ENCODE measurements around the gene FBXO31. TPM values are rescaled to one million over a fixed set of nuclear protein-coding genes. Genes with fewer than 3 reads are reported as not detected.

FBXO31 gene
- total and polyA plus RNA-seq, 9 of the 15 experiments (the other 6 are each of a cell fraction or from before 2014, with no cell fraction given): 0.18 to 33.3 (median 10.9) TPM

DNA sequence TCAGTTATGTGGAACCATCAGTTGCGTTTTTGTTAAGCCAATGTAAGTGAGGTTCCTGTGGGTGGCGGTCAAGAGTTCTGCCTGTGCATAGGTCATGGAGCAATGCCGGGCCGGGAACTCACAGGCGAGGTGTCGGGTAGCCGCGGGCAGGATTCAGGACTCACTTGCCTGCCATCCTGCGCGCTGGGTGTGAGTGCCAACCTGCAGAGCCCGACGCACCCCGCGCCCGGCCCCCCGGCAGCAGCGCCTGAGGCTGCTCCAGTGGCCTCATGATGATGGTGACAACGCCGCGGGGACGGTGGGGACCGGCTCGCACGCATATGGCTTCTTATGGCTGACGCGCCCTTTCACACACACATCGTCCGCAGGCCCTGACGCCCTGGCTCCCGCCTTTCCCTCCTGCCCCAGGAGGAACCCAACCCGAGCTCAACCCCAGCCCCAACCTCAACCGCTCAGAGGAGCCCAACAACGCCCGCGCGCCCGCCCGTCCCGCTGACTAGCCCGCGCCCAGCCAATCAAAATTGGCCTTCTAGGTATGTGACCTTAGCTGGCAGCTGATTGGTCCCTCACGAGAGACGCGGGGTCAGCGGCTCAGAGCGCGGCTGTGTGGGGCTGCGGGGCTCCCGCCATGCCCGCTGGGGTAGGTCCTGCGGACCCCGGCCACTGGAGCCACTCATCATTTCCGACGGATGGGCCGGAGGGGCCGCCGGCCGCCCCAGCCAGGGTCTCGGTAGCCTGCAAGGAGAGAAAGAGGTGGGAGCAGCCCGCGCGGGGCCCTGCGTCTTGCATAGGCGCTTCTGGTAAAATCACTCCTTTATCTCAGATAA lies 66.4 kb downstream of the FBXO31 start, which contains the start of gene C16orf95 (continued):
- TF ChIP-seq, protein P1, sequence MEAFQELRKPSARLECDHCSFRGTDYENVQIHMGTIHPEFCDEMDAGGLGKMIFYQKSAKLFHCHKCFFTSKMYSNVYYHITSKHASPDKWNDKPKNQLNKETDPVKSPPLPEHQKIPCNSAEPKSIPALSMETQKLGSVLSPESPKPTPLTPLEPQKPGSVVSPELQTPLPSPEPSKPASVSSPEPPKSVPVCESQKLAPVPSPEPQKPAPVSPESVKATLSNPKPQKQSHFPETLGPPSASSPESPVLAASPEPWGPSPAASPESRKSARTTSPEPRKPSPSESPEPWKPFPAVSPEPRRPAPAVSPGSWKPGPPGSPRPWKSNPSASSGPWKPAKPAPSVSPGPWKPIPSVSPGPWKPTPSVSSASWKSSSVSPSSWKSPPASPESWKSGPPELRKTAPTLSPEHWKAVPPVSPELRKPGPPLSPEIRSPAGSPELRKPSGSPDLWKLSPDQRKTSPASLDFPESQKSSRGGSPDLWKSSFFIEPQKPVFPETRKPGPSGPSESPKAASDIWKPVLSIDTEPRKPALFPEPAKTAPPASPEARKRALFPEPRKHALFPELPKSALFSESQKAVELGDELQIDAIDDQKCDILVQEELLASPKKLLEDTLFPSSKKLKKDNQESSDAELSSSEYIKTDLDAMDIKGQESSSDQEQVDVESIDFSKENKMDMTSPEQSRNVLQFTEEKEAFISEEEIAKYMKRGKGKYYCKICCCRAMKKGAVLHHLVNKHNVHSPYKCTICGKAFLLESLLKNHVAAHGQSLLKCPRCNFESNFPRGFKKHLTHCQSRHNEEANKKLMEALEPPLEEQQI (IDR thresholded peaks at IDR 0.05): no peak
- TF ChIP-seq HDGF (IDR thresholded peaks at IDR 0.05) (no peak), ZBTB17 (CRISPR knock-in tag; IDR thresholded peaks at IDR 0.05) (no peak), SMAD1 (IDR thresholded peaks at IDR 0.05; ENCODE audit: low read depth, low read length, partially characterized antibody) (no peak), BRF1 (IDR thresholded peaks at IDR 0.05; ENCODE audit: borderline replicate concordance, extremely low read depth, insufficient read length) (no peak), LCOR (CRISPR knock-in tag; IDR thresholded peaks at IDR 0.05) (peak; percentile 31), GATAD2A (IDR thresholded peaks at IDR 0.05) (no peak), CC2D1A (IDR thresholded peaks at IDR 0.05) (no peak; the same call in none of the 2 replicates), OTX1 (CRISPR knock-in tag; IDR thresholded peaks at IDR 0.05) (no peak), YY1 (IDR thresholded peaks at IDR 0.05; ENCODE audit: borderline replicate concordance in 1 of 3, control insufficient read depth in 1 of 3, extremely low read depth in 1 of 3, insufficient read depth in 3 of 3, insufficient read length in 1 of 3, insufficient replicate concordance in 2 of 3, low read depth in 1 of 3, low read length in 2 of 3) (peak in 2 of 3 experiments; percentile 59 to 88), TAL1 (IDR thresholded peaks at IDR 0.05) (no peak), TEAD4 (IDR thresholded peaks at IDR 0.05; ENCODE audit: low read length) (peak; percentile 52; the same call in 1 of the 2 replicates), TEAD4 (CRISPR knock-in tag; IDR thresholded peaks at IDR 0.05; ENCODE audit: borderline replicate concordance) (no peak)
- TF ChIP-seq, protein P2, sequence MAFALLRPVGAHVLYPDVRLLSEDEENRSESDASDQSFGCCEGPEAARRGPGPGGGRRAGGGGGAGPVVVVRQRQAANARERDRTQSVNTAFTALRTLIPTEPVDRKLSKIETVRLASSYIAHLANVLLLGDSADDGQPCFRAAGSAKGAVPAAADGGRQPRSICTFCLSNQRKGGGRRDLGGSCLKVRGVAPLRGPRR (CRISPR knock-in tag; IDR thresholded peaks at IDR 0.05): no peak
- TF ChIP-seq, protein P3, sequence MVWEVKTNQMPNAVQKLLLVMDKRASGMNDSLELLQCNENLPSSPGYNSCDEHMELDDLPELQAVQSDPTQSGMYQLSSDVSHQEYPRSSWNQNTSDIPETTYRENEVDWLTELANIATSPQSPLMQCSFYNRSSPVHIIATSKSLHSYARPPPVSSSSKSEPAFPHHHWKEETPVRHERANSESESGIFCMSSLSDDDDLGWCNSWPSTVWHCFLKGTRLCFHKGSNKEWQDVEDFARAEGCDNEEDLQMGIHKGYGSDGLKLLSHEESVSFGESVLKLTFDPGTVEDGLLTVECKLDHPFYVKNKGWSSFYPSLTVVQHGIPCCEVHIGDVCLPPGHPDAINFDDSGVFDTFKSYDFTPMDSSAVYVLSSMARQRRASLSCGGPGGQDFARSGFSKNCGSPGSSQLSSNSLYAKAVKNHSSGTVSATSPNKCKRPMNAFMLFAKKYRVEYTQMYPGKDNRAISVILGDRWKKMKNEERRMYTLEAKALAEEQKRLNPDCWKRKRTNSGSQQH (CRISPR knock-in tag; IDR thresholded peaks at IDR 0.05): no peak
- TF ChIP-seq, protein P4, sequence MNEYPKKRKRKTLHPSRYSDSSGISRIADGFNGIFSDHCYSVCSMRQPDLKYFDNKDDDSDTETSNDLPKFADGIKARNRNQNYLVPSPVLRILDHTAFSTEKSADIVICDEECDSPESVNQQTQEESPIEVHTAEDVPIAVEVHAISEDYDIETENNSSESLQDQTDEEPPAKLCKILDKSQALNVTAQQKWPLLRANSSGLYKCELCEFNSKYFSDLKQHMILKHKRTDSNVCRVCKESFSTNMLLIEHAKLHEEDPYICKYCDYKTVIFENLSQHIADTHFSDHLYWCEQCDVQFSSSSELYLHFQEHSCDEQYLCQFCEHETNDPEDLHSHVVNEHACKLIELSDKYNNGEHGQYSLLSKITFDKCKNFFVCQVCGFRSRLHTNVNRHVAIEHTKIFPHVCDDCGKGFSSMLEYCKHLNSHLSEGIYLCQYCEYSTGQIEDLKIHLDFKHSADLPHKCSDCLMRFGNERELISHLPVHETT (CRISPR knock-in tag; conservative IDR thresholded peaks at IDR 0.05 in 1 of 2, IDR thresholded peaks at IDR 0.05 in 1 of 2): peak in 1 of 2 experiments; percentile 52; a peak in 2 of 4 replicates
- TF ChIP-seq, protein P5, sequence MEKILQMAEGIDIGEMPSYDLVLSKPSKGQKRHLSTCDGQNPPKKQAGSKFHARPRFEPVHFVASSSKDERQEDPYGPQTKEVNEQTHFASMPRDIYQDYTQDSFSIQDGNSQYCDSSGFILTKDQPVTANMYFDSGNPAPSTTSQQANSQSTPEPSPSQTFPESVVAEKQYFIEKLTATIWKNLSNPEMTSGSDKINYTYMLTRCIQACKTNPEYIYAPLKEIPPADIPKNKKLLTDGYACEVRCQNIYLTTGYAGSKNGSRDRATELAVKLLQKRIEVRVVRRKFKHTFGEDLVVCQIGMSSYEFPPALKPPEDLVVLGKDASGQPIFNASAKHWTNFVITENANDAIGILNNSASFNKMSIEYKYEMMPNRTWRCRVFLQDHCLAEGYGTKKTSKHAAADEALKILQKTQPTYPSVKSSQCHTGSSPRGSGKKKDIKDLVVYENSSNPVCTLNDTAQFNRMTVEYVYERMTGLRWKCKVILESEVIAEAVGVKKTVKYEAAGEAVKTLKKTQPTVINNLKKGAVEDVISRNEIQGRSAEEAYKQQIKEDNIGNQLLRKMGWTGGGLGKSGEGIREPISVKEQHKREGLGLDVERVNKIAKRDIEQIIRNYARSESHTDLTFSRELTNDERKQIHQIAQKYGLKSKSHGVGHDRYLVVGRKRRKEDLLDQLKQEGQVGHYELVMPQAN (IDR thresholded peaks at IDR 0.05; ENCODE audit: borderline replicate concordance): peak; percentile 51; the same call in 1 of the 2 replicates
- TF ChIP-seq, protein P6, sequence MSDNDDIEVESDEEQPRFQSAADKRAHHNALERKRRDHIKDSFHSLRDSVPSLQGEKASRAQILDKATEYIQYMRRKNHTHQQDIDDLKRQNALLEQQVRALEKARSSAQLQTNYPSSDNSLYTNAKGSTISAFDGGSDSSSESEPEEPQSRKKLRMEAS (CRISPR knock-in tag; IDR thresholded peaks at IDR 0.05): peak; percentile 81; the same call in 1 of the 2 replicates

Data from K562 (cell line).